Measurements from ENCODE around the gene KIF24.
"Not testable (repeated sequence)": the region's sequence is repeated elsewhere in the genome, so short reads cannot be mapped to it uniquely, and the experiment has no call there.

KIF24 gene, protein sequence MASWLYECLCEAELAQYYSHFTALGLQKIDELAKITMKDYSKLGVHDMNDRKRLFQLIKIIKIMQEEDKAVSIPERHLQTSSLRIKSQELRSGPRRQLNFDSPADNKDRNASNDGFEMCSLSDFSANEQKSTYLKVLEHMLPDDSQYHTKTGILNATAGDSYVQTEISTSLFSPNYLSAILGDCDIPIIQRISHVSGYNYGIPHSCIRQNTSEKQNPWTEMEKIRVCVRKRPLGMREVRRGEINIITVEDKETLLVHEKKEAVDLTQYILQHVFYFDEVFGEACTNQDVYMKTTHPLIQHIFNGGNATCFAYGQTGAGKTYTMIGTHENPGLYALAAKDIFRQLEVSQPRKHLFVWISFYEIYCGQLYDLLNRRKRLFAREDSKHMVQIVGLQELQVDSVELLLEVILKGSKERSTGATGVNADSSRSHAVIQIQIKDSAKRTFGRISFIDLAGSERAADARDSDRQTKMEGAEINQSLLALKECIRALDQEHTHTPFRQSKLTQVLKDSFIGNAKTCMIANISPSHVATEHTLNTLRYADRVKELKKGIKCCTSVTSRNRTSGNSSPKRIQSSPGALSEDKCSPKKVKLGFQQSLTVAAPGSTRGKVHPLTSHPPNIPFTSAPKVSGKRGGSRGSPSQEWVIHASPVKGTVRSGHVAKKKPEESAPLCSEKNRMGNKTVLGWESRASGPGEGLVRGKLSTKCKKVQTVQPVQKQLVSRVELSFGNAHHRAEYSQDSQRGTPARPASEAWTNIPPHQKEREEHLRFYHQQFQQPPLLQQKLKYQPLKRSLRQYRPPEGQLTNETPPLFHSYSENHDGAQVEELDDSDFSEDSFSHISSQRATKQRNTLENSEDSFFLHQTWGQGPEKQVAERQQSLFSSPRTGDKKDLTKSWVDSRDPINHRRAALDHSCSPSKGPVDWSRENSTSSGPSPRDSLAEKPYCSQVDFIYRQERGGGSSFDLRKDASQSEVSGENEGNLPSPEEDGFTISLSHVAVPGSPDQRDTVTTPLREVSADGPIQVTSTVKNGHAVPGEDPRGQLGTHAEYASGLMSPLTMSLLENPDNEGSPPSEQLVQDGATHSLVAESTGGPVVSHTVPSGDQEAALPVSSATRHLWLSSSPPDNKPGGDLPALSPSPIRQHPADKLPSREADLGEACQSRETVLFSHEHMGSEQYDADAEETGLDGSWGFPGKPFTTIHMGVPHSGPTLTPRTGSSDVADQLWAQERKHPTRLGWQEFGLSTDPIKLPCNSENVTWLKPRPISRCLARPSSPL (N-terminal part only)

GRCh38 chr9:34328987-34329832 lies at the start of gene KIF24, which contains the start of gene NUDT2:
TSS of gene KIF24 (minus strand) at chr9:34329268. CDS start at chr9:34311346, 17,922 bp downstream.
TSS of gene NUDT2 (plus strand) at chr9:34329569. CDS start at chr9:34339040, 9,471 bp downstream.
- peak; percentile 86 to 95 for DNase-seq (ENCODE audit: low read depth in 2 of 2)

DNA sequence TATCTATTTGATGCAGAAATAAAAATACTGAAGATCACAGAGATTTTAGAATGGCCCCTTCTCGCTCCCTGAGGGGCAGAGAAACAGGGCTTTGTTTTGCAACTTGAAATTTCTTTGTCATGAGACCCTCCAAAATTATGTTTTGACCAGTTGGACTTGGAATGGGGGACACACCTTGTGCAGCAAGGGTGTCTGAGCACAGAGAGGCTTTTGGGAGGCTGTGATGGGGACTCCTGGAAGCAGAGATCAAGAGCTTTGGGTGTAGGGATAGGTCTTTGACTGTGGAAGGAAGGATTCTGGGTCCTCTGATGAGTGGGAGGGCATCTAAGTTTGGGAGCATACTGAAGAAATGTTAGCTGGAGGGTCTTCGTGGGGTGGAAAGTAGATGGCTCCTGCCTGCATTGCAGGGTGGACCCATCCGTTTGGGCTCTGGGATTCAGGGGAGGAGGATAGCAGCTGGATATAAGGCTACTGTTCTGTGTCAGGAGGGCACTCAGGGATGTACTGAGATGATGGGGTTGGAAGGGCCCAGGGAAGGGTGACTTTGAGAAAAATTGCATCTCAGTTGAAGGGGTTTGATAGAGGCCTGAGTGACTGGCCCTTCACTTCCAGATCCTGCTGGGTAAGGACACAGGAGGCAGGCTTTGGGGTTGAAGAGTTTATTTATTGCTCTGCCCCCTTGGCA lies 49.5 kb upstream of the KIF24 start:
- no peak for DNase-seq (ENCODE audit: low read depth in 2 of 2)

DNA sequence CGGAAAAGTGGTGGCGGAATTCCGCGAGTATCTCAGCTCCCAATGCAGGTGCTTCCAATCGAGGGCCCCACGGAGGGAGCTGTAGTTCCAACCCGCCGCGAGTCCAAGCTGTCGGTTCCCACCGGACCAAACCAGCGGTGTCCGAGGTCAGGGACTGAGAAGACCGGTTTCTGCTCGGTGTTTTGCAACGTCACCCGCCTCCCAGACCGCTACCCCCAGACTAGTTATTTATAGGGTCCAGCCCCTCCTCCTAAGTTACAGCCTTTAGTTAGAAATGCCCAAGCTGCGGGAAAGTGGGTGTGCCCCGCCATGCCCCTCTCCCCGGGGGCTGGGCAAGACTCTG lies 48.3 kb upstream of the KIF24 start:
- DNase-seq (ENCODE audit: low read depth in 2 of 2): no peak

DNA sequence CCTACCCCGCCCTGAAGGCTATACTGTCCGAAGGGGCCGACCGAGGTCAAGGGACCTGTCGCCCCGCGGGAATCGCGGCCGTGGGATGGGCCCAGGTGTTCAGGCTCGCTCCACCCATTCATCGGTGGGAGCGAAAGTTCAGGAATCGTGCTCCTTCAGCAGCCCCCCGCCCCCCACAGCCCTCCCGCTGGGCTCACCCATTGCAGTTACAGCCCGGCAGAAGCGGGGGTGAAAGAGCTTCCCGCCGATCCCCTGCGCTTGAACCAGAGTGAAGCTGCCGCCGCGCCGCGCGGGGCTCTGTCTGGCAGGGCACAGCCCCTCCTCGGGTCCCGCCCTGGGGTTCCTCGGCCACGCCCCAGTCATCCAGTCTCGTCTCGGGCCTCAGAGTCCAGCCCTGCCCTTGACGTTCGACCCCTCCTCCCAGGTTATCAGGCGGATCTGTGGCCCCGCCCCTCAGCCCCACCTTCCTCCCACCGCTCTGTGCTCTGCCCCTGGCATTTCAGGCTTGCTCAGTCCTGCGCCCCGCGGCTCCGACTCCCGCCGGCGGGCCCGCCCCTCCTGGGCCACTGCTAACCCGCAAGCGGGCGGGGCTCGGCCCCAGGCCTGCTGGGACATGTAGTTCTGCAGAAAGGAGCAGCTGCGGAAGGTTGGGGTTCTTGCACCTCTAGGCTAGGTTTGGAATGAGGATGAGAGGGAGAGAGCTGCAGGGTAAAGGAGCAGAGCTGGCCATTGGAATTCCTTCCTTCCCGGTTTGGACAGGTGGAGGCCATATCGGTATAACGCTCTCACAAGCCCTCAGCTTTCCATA lies 47.7 kb upstream of the KIF24 start, which contains the start of gene MYORG:
Gene MYORG, minus strand, starts transcription at position 303 of the 808 bp plus-strand sequence. CDS start 3,955 bp downstream, outside the sequence.
- peak; percentile 93 to 94 for DNase-seq (ENCODE audit: low read depth in 2 of 2)

DNA sequence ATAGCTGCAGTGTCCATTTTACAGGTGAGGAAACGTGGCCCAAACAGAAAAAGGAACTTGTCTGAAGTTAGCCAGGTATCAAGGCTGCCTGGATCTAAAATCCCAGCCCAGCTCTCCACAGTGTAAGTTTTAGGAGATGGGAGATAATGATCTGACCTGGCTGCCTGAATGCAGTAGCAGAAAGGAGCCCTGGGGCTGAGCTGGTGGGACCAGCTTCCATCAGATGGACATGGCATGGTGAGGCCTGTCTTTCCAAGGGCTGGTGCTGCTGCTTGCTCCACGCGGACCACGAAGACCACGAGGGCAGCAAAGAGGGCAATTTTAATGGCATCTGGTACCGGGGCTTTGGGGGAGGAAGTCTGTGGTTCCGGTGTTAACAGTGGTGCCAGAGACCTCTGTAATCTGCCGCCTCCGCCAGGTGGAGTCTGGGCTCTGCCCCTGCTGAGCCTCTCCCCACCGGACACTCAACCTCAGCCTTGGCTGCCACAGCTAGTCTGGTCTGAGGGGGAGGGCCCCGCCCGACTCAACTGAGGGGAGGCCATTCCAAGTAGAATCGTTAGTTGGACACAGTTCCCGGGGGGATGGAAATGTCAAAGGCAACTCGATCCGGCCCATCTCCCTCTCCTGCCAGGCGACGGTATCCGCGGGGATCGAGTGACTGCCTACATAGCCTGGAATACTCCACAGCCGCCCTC lies 47.0 kb upstream of the KIF24 start:
- DNase-seq (ENCODE audit: low read depth in 2 of 2): no peak

DNA sequence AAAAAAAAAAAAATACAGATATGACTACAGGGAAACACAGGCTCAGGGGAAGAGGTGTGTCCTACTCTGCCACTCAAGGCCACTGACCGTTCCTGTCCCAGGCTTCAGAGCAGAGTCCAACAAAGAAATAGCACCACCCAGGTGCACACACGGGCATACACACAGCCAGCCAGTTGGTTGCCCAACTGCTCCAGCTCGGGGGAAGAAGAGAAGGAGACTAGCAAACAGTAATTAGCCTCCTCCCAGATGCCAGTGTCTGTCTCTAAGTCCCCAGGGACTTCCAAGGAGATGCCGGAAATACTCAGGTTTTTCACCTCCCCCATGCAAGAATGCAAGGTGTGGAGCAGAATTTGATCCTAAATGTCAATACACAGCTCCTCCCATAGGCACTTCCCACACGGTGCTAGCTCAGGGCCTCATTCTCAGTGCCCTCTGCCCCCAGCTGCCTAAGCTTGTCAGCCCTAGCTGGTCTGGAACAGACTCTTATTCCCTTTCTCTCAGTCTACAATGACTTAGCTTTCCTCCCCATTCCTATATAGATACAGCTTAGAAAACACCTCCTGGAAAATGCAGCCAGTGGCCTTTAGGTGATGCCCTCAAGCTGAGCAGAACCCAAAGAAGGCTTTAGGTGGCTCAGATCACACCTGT lies 46.0 kb upstream of the KIF24 start:
- DNase-seq (ENCODE audit: low read depth in 2 of 2): no peak

GRCh38 chr9:34374339-34374738 lies 45.3 kb upstream of the KIF24 start:
- DNase-seq (ENCODE audit: low read depth in 2 of 2): no peak

GRCh38 chr9:34373749-34374148 lies 44.7 kb upstream of the KIF24 start:
- DNase-seq (ENCODE audit: low read depth in 2 of 2): no peak

DNA sequence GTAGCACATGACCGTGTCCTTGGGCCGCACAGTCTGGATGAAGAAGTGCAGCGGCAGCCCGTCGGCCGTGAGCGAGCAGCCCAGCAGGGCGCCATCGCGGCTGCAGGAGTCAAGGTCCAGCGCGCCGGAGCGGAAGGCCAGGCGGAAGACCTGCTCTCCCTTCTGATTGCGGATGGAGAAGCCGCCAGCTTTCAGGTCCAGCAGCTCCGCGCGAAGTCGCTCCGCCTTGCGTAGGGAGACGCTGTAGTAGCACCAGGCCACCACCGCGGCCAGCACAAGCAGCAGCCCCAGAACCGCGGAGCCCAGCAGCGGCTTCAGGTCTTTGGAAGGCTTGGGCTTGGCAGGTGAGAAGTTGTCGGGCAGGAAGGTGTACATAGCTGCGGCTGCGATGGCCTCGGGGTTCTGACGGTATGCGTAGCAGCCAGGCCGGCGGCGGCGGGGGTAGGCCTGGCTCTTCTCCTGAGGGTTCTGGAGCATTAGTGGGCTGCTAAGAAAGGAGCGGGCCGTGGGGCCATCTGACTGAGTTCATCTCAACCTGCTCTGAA lies 43.5 kb upstream of the KIF24 start:
- no peak for DNase-seq (ENCODE audit: low read depth in 2 of 2)

DNA sequence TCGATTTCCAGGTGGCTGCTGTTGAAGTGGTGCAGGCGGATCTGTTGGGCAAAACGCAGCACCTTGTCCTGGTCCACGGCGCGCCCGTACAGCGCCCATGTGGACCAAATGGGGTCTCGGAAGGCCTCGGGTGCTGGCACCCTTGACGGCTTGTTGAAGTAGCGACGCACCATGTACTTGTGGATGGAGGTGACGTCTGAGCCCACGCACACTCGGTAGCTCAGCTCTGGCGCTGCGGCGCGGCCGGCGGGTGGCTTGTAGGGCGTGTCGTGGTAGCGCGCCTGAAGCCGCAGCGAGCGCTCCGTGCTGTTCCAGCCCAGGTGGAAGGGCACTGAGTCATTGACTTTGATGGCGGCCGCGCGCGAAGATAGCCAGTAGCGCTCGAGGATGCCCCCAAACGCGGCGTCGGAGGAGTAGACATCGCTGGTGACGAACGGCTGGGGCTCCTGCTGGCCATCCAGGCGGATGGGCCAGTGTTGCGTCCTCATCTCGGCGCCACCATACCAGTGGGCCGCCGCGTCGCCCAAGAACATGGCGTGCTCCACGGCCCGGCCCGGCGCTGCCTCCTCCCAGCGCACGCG lies 42.9 kb upstream of the KIF24 start:
- DNase-seq (ENCODE audit: low read depth in 2 of 2): no peak

DNA sequence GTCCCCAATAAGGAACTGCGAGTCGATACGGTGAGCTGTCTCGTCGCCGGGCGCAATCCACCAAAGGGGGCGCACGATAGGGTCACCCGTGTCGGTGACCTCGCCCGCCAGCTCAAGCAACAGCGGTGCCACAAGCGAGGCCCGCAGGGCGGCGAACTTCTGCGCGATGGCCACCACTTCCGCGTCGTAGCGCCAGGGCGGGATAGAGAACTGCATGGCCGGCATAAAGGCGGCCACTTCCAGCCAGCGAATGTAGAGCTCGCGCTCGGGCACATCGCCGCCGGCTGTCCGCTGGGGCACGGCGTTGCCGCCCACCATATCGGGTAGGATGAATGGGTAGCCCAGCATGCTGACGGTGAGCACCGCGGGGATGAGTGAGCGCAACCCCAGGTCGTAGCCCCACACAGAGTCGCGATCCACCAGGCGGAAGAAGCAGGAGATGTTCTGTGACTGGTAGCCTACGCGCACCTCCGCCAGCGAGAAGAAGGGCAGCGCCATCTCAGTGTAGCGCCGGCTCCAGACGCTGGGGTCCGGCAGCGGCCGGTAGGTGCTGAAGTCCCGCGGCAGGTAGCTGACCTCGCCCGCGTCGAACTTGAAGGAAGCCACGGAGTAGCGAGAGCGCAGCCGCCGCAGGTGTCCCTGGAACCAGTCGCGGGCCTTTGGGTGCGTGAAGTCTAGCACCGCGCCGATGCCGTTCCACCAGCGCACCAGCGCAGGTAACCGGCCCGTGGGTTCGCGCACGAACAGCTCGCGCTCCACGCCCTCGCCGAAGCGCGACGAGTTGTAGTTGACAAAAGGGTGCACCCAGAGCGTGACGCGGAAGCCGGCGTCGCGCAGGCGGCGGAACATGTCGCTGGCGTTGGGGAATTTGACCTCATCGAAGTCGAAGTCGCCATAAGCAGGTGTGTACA lies 42.2 kb upstream of the KIF24 start:
- no peak for DNase-seq (ENCODE audit: low read depth in 2 of 2)

DNA sequence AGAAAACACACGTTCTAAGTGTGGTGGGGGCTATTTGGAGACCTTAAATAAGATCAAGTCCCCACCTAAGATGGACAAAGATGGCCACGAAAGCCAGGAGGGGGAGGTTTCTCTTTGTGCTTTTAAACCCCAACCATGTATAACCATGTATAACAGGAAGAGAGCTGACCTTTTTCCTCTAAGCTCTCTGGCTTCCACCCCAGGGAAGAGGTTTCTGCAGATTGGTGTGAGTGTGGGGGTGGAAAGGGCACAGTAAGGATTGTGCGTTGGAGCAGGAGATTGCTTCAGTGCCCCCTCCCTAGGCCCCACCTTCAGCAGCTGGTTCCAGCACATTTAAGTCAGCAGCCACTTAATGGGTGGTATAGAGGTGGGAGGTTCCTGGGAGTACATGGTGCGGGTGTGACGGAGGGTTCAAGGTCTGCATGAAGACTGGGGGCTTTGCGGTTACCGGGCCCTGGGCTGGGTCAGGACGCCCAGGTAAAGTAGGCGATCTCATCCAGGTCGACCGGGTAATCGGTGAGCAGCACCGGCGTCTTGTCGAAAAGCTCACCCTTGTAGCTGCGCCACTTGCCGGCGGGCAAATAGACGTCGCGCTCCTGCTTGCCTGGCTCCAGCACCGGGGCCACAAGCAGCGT lies 41.4 kb upstream of the KIF24 start:
- DNase-seq (ENCODE audit: low read depth in 2 of 2): no peak

GRCh38 chr9:34369636-34370035 lies 40.6 kb upstream of the KIF24 start:
- DNase-seq (ENCODE audit: low read depth in 2 of 2): no peak

DNA sequence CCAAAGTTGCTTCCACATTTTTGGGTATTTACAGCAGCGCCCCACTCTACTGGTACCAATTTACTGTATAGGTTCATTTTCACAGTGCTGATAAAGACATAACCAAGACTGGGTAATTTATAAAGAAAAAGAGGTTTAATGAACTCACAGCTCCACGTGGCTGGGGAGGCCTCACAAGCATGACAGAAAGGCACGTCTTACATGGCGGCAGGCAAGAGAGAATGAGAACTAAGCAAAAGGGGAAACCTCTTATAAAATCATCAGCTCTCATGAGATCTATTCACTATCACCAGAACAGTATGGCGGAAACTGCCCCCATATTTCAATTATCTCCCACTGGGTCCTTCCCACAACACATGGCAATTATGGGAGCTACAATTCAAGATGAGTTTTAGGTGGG lies 39.7 kb upstream of the KIF24 start:
- DNase-seq (ENCODE audit: low read depth in 2 of 2): not testable (repeated sequence)

DNA sequence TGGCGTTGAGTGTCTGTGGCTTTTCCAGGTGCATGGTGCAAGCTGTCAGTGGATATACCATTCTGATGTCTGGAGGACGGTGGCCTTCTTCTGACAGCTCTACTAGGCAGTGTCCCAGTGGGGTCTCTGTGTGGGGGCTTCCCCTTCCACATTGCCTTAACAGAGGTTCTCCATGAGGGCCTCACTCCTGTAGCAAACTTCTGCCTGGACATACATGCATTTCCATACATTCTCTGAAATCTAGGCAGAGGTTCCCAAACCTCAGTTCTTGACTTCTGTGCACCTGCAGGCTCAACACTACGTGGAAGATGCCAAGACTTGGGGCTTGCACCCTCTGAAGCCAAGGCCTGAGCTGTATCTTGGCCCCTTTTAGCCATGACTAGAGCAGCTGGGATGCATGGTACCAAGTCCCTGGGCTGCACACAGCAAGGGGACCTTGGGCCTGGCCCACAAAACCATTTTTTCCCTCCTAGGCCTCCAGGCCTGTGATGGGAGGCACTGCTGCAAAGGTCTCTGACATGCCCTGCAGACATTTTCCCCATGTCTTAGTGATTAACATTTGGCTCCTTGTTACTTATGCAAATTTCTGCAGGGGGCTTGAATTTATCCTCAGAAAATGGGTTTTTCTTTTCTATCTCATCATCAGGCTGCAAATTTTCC lies 38.8 kb upstream of the KIF24 start:
- not testable (repeated sequence) for DNase-seq (ENCODE audit: low read depth in 2 of 2)

DNA sequence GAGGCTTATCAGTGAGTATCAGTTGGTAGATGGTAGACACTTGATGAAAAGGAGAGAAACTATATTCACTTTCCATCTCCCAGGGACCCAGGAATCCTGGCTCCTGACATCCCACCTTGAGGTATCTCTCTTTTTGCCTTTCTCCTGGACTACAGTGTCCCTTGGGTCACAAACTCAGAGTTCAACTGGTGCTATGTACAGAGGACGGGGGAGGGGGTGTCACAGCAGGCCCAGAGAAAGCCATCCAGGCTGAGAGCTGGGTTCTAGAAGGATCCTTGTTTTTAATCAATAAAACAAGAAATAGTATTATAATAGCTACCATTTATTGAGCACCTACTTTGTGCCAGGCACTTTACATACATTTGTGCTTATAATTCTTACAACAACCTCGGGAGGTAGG lies 37.3 kb upstream of the KIF24 start:
- DNase-seq (ENCODE audit: low read depth in 2 of 2): no peak
